MM.1S (cell line): ENCODE measurements around the gene MELTF.

Source experiments
- DNase-seq: peaks from one replicate; pipeline ENCODE4 v3.0.0-alpha.2; 2015
- H2AFZ ChIP-seq: fragments of 300-600 bp; sonication (generic); 2 replicates; pipeline ENCODE4 v1.6.0; 2016; ENCODE audit warnings: antibody characterized with exemption, low read length
- H3F3A ChIP-seq: fragments of 300-600 bp; sonication (generic); 2 replicates; pipeline ENCODE4 v1.6.1; 2016; ENCODE audit warnings: mild to moderate bottlenecking, antibody characterized with exemption, low read length, moderate library complexity, mixed read lengths; ENCODE audit not compliant: insufficient read depth
- H3K27ac ChIP-seq: fragments of 300-600 bp; sonication (generic); 2 replicates; pipeline ENCODE4 v1.5.1; 2016; ENCODE audit warnings: mild to moderate bottlenecking, low read length
- H3K27me3 ChIP-seq: fragments of 300-600 bp; sonication (generic); replicated peaks from 2 replicates; pipeline ENCODE4 v1.6.0; 2016; ENCODE audit warnings: low read length; ENCODE audit not compliant: insufficient read depth
- H3K36me3 ChIP-seq: fragments of 300-600 bp; sonication (generic); replicated peaks from 2 replicates; pipeline ENCODE4 v1.6.1; 2016; ENCODE audit warnings: mild to moderate bottlenecking, low read length, mixed read lengths; ENCODE audit not compliant: insufficient read depth
- H3K4me1 ChIP-seq: fragments of 300-600 bp; sonication (generic); 2 replicates; pipeline ENCODE4 v1.6.1; 2016; ENCODE audit warnings: low read length, mixed read lengths
- H3K4me2 ChIP-seq: fragments of 300-600 bp; sonication (generic); 2 replicates; pipeline ENCODE4 v1.6.0; 2016; ENCODE audit warnings: low read depth, low read length
- H3K4me3 ChIP-seq: fragments of 300-600 bp; sonication (generic); 2 replicates; pipeline ENCODE4 v1.5.1; 2016; ENCODE audit warnings: low read length, mixed read lengths
- H3K79me2 ChIP-seq: fragments of 300-600 bp; sonication (generic); 2 replicates; pipeline ENCODE4 v1.6.1; 2016; ENCODE audit warnings: mixed run types, low read length, mixed read lengths
- H3K9ac ChIP-seq: fragments of 300-600 bp; sonication (generic); 2 replicates; pipeline ENCODE4 v1.6.1; 2016; ENCODE audit warnings: low read length, mixed read lengths
- H3K9me2 ChIP-seq: fragments of 300-600 bp; sonication (generic); replicated peaks from 2 replicates; pipeline ENCODE4 v1.6.1; 2016; ENCODE audit warnings: mild to moderate bottlenecking, low read length, mixed read lengths; ENCODE audit not compliant: insufficient read depth
- H3K9me3 ChIP-seq: fragments of 300-600 bp; sonication (generic); replicated peaks from 2 replicates; pipeline ENCODE4 v1.6.1; 2016; ENCODE audit warnings: mild to moderate bottlenecking, low read length, mixed read lengths; ENCODE audit not compliant: insufficient read depth
- H4K20me1 ChIP-seq: fragments of 300-600 bp; sonication (generic); 2 replicates; pipeline ENCODE4 v1.6.1; 2016; ENCODE audit warnings: mild to moderate bottlenecking, low read length, moderate library complexity, mixed read lengths; ENCODE audit not compliant: insufficient read depth
- CTCF ChIP-seq: fragments of 300-600 bp; sonication (generic); IDR thresholded peaks from 2 replicates; pipeline ENCODE4 v1.5.1; 2016; ENCODE audit warnings: antibody characterized with exemption, low read length, mixed read lengths
- EZH2 ChIP-seq: fragments of 300-600 bp; sonication (generic); optimal IDR thresholded peaks from 2 replicates; pipeline ENCODE3; 2017; ENCODE audit warnings: low read depth, mild to moderate bottlenecking, antibody characterized with exemption, low read length, mixed read lengths
- EZH2phosphoT487 ChIP-seq: fragments of 300-600 bp; sonication (generic); IDR thresholded peaks from 2 replicates; pipeline ENCODE4 v1.6.1; 2018; ENCODE audit warnings: antibody characterized with exemption, low read length

The MELTF gene

DNA sequence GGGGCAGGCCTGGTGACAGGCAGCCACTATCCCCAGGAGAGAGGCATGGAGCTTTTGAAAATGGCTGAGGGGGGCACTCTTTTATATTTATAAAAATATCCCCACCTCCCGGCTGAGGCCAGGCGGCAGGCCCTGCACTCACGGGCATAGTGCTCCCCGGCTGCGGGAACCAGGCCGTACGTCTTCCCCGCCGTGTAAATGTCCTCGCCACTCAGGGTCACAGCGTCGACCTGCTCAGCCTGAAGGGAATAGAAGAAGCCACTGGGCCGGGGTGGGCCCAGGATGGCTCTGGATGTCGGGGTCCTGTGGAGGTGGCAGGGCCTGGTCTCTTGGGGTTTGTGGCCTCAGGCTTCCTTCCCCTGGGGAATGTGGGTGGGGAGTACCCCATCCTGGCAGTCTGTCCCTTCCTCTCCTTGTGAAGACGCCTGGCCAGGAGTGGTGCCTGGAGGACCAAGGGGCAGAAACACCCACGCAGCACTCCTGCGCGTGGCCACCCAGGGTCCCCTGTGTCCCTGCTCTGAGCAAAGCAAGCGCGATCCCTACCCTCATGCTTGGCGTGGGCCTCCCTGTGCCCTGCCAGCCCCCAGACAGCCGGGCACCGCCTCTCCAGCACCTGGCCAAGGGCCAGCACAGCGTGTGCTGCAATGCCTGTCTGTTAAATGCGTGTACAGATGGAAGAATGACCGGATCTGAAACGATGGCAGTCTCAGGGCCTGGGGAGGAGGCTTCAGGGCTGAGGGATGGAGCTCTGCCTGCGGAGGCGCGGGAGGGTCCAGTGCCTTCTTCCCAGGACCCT is 18.9 kb downstream of the MELTF start:
- H3K4me2 ChIP-seq: no peak overlapping the region
- H4K20me1 ChIP-seq: no peaks in the 10 kb centered on the region
- no peak overlapping the region for H2AFZ ChIP-seq
- DNase-seq: no peak
- H3K9me3 ChIP-seq: no peaks in the 10 kb centered on the region
- H3K4me1 ChIP-seq: no peaks in the 10 kb centered on the region
- H3K4me3 ChIP-seq: no peak overlapping the region
- H3K27ac ChIP-seq: no peak overlapping the region
- no peak overlapping the region for H3K9ac ChIP-seq
- no peaks in the 10 kb centered on the region for H3K27me3 ChIP-seq
- no peak for TF ChIP-seq EZH2phosphoT487
- TF ChIP-seq CTCF: no peak
- no peak for TF ChIP-seq EZH2
- no peaks in the 10 kb centered on the region for H3K79me2 ChIP-seq
- H3K9me2 ChIP-seq: no peaks in the 10 kb centered on the region
- no peaks in the 10 kb centered on the region for H3K36me3 ChIP-seq
- no peaks in the 10 kb centered on the region for H3F3A ChIP-seq

- Histone ChIP-seq H3K79me2 (no peaks in the 10 kb centered on the region; the same call in 1 of the 2 replicates), H3F3A (peaks cover 6% of the 10 kb centered on the region), H3K36me3 (no peaks in the 10 kb centered on the region), H3K27ac (no peak overlapping the region), H3K27me3 (no peaks in the 10 kb centered on the region), H2AFZ (no peak overlapping the region), H3K9me3 (no peaks in the 10 kb centered on the region), H3K4me1 (peaks cover 5% of the 10 kb centered on the region), H3K9ac (no peak overlapping the region), H3K4me2 (no peak overlapping the region), H3K4me3 (no peak overlapping the region), H3K9me2 (no peaks in the 10 kb centered on the region), H4K20me1 (no peaks in the 10 kb centered on the region)
- DNase-seq: no peak
- no peak for TF ChIP-seq EZH2
- TF ChIP-seq EZH2phosphoT487: no peak
- TF ChIP-seq CTCF: no peak
Observed at GRCh38 chr3:197009532-197010019, 20.0 kb downstream of the MELTF start.

- DNase-seq: no peak
- no peak overlapping the region for H3K4me2 ChIP-seq
Observed at GRCh38 chr3:197008436-197009209, 21.0 kb downstream of the MELTF start.

More at GRCh38 chr3:197008436-197009209, 21.0 kb downstream of the MELTF start:
- Histone ChIP-seq H3K9me3 (no peaks in the 10 kb centered on the region), H3K79me2 (no peaks in the 10 kb centered on the region; the same call in 1 of the 2 replicates), H3K4me3 (no peak overlapping the region), H3K9ac (no peak overlapping the region), H4K20me1 (no peaks in the 10 kb centered on the region), H3K36me3 (no peaks in the 10 kb centered on the region), H3K9me2 (no peaks in the 10 kb centered on the region), H3F3A (peaks cover 12% of the 10 kb centered on the region), H3K4me1 (peaks cover 10% of the 10 kb centered on the region), H3K27me3 (no peaks in the 10 kb centered on the region), H2AFZ (no peak overlapping the region), H3K27ac (no peak overlapping the region)
- TF ChIP-seq CTCF: no peak
- TF ChIP-seq EZH2: no peak
- no peak for TF ChIP-seq EZH2phosphoT487
